Panc1 (cell line): ENCODE data around the gene PHOX2A.

Experiments used
- TF ChIP-seq, protein P1 (sequence below): fragments of 450-650 bp; IDR thresholded peaks from 2 replicates; pipeline ENCODE4 v1.5.1; 2017; ENCODE audit warnings: mild to moderate bottlenecking
- TF ChIP-seq, protein P2 (sequence below), 2 experiments: IDR thresholded peaks; 2 replicates each; pipeline ENCODE4 v1.6.1; 2011 to 2012; ENCODE audit warnings: low read depth in 2 of 2, control low read depth in 1 of 2, low read length in 1 of 2, mild to moderate bottlenecking in 1 of 2, moderate library complexity in 1 of 2; ENCODE audit not compliant: insufficient read depth in 1 of 2

DNA sequence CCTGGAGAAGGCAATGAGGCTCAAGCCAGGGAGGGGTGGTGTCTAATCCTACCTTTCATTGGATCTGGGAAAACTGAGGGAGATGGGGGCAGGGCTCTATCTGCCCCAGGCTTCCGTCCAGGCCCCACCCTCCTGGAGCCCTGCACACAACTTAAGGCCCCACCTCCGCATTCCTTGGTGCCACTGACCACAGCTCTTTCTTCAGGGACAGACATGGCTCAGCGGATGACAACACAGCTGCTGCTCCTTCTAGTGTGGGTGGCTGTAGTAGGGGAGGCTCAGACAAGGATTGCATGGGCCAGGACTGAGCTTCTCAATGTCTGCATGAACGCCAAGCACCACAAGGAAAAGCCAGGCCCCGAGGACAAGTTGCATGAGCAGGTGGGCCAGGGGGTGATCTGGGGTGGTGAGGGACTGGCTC is 52.0 kb downstream of the PHOX2A start, which contains the start of gene FOLR1:
- TF ChIP-seq, protein P1, sequence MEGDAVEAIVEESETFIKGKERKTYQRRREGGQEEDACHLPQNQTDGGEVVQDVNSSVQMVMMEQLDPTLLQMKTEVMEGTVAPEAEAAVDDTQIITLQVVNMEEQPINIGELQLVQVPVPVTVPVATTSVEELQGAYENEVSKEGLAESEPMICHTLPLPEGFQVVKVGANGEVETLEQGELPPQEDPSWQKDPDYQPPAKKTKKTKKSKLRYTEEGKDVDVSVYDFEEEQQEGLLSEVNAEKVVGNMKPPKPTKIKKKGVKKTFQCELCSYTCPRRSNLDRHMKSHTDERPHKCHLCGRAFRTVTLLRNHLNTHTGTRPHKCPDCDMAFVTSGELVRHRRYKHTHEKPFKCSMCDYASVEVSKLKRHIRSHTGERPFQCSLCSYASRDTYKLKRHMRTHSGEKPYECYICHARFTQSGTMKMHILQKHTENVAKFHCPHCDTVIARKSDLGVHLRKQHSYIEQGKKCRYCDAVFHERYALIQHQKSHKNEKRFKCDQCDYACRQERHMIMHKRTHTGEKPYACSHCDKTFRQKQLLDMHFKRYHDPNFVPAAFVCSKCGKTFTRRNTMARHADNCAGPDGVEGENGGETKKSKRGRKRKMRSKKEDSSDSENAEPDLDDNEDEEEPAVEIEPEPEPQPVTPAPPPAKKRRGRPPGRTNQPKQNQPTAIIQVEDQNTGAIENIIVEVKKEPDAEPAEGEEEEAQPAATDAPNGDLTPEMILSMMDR: no peak
- TF ChIP-seq, protein P2, sequence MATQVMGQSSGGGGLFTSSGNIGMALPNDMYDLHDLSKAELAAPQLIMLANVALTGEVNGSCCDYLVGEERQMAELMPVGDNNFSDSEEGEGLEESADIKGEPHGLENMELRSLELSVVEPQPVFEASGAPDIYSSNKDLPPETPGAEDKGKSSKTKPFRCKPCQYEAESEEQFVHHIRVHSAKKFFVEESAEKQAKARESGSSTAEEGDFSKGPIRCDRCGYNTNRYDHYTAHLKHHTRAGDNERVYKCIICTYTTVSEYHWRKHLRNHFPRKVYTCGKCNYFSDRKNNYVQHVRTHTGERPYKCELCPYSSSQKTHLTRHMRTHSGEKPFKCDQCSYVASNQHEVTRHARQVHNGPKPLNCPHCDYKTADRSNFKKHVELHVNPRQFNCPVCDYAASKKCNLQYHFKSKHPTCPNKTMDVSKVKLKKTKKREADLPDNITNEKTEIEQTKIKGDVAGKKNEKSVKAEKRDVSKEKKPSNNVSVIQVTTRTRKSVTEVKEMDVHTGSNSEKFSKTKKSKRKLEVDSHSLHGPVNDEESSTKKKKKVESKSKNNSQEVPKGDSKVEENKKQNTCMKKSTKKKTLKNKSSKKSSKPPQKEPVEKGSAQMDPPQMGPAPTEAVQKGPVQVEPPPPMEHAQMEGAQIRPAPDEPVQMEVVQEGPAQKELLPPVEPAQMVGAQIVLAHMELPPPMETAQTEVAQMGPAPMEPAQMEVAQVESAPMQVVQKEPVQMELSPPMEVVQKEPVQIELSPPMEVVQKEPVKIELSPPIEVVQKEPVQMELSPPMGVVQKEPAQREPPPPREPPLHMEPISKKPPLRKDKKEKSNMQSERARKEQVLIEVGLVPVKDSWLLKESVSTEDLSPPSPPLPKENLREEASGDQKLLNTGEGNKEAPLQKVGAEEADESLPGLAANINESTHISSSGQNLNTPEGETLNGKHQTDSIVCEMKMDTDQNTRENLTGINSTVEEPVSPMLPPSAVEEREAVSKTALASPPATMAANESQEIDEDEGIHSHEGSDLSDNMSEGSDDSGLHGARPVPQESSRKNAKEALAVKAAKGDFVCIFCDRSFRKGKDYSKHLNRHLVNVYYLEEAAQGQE (IDR thresholded peaks at IDR 0.05; ENCODE audit: insufficient read depth in 1 of 2, low read depth in 2 of 2, low read length in 1 of 2): no peak
